Suprapubic skin (tissue), 4 donors: ENCODE data around the gene PTPRZ1.

ENCODE experiments used
- CTCF ChIP-seq, 2 donors: fragments of 200-600 bp in 1 of 2; fragments of 450-650 bp in 1 of 2; sonication (generic) in 1 of 2; IDR thresholded peaks; one replicate each; pipeline ENCODE4 v1.5.1; 2016 to 2019; ENCODE audit warnings: antibody characterized with exemption in 2 of 2, mild to moderate bottlenecking in 1 of 2, moderate library complexity in 1 of 2
- EP300 ChIP-seq: sonication (generic); formaldehyde crosslinking; IDR thresholded peaks from one replicate; pipeline ENCODE4 v1.6.1; 2017; ENCODE audit warnings: antibody characterized with exemption
- POLR2AphosphoS5 ChIP-seq, 3 donors: sonication (generic); formaldehyde crosslinking; IDR thresholded peaks; one replicate each; pipeline ENCODE4 v1.6.1; 2017; ENCODE audit warnings: antibody characterized with exemption in 3 of 3

- TF ChIP-seq CTCF (IDR thresholded peaks at IDR 0.05) (no peak), POLR2AphosphoS5 (IDR thresholded peaks at IDR 0.05) (no peak), EP300 (no peak)
Observed at GRCh38 chr7:121945480-121946236, 72.7 kb downstream of the PTPRZ1 start.
